Measurements from ENCODE around the gene PUS1.
"Not testable (repeated sequence)": the region's sequence is repeated elsewhere in the genome, so short reads cannot be mapped to it uniquely, and the experiment has no call there.

The PUS1 gene

GRCh38 chr12:131934535-131934934 lies 5.5 kb downstream of the PUS1 start:
- DNase-seq (ENCODE audit: low spot score) = no peak
- FAIRE-seq = no peak

DNA sequence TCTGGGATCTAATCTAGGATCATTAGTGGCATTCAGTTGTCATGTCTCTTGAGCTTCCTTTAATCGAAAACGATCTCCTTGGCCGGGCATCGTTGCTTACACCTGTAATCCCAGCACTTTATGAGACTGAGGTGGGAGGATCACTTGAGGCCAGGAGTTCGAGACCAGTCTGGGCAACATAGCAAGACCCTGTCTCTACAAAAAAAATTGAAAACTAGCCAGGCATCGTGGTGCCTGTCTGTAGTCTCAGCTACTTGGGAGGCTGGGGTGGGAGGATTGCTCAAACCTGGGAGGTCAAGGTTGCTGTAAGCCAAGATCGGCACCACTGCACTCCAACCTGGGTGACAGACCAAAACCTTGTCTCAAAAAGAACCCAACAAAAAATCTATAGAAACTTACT lies 9.0 kb downstream of the PUS1 start:
- FAIRE-seq = no peak
- no peak for DNase-seq (ENCODE audit: low spot score)

- DNase-seq (ENCODE audit: low spot score) (no peak), FAIRE-seq (no peak)
Observed at GRCh38 chr12:131939007-131939406, 9.9 kb downstream of the PUS1 start.

GRCh38 chr12:131940141-131940547 lies 11.1 kb downstream of the PUS1 start:
- no peak for DNase-seq (ENCODE audit: low spot score)
- FAIRE-seq = no peak

- FAIRE-seq (no peak), DNase-seq (ENCODE audit: low spot score) (no peak)
Observed at GRCh38 chr12:131941116-131941986, 12.3 kb downstream of the PUS1 start.

- DNase-seq (ENCODE audit: low spot score) (no peak), FAIRE-seq (no peak)
Observed at GRCh38 chr12:131941987-131942341, 12.9 kb downstream of the PUS1 start.

- DNase-seq (ENCODE audit: low spot score) = no peak
- no peak for FAIRE-seq
Observed at GRCh38 chr12:131942671-131943070, 13.6 kb downstream of the PUS1 start.

DNA sequence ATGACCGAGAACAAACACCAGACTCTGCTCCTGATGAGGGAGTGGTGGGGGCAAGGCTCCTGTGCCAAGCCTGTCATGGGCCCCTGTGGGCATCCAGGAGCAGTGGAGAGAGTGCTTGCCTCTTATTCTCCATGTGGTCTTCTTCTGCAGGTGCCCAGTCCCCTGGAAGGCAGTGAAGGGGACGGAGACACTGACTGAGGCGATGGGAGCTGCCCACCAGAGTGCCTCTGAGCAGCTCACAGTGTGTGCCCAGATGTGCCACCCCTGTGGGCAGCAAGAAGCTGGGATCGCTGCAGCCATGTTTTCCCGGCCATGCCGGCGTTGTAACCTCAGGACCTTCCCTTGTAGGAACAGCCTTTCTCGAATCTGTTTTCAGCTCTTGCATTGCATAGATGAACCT lies 14.3 kb downstream of the PUS1 start:
- DNase-seq (ENCODE audit: low spot score) (no peak), FAIRE-seq (no peak)

DNA sequence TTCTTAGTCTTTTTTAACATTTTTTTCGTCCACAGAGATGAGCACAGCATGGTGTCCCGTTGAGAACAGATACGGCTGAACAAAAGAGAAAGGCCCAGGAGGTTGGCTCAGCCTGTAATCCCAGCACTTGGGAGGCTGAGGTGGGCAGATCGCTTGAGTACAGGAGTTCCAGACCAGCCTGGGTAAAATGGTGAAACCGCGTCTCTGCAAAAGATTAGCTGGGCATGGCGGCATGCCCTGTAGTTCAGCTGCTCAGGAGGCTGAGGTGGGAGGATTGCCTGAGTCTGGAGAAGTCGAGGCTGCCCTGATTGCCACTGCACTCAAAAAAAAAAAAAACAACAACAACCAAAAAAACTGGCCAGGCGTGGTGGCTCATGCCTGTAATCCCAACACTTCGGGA lies 14.8 kb downstream of the PUS1 start:
- FAIRE-seq (no peak), DNase-seq (ENCODE audit: low spot score) (no peak)

DNA sequence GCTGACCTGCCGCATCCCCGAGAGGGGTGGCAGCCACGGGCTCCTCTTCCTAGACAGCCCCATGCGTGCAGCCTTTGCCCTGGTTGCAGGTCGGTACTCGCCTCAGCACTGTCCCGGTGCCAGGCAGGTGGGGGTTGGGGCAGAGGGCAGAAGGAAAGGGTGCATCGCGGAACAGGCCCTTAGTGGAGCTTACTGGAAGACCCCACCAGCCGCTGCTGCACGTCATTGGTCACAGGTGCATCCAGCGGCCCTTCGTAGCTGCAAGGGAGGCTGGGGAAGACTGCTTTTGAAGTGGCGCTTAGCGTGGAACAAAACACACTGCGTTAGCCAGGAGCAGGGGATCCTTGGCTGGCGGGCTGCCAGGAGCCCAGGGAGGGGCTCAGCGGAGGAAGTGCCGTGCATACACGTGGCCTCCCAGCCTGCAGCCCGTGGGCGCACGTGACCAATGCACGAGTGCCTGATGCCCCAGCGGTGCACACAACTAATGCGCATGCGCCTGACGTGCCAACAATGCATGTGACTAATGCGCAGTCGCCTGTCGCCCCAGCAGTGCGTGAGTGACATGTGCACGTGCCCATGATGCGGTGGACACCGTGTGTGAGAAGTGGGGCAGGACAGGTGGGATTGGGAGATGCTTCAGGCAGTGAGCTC lies 15.7 kb downstream of the PUS1 start:
- FAIRE-seq (no peak), DNase-seq (ENCODE audit: low spot score) (no peak)

DNA sequence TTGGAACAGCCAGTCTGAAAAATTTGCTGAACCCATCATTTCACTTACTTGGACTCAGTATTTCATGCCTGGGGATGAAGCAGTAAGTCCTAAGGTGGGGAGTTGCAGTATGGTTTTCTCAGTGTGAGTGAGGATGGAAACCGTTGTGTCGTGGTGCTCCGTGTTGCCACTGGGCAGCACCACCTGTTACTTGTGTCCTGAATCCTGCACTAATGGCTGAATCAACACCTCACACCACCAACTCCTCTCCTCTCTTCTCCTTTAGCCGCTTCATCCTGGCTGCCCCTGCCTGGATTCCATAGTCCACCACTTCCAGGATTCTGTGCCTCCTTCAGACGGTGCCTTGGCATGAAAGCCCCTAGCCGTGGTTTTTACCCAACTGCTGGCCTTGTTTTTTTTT lies 17.7 kb downstream of the PUS1 start:
- DNase-seq (ENCODE audit: low spot score) (no peak), FAIRE-seq (no peak)

DNA sequence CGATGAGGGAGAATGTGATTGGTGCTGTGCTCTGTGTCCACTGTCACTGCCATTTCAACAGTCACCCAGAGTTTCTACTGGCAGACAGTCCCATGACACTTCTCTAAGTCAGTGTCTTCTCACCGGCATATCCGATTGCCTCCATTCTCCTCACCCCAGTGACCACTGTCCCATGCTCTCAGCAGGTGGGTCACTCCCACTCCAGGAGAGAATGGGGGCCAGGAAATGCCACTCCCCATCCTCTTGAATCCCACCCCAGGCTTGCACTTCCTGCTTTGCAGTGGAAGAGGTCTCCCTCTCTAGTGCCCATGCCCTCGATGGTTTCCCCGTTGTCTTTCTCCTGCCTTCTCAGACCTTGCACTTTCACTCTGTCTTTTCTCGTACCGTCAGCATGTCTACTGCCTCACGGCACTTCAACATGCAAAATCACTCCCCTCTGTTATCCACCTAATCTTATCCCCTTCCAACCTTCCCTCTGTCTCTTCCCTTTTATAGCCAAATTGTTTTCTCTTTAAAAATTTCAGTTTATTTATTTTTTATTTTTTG lies 18.5 kb downstream of the PUS1 start:
- DNase-seq (ENCODE audit: low spot score) (no peak), FAIRE-seq (no peak)

DNA sequence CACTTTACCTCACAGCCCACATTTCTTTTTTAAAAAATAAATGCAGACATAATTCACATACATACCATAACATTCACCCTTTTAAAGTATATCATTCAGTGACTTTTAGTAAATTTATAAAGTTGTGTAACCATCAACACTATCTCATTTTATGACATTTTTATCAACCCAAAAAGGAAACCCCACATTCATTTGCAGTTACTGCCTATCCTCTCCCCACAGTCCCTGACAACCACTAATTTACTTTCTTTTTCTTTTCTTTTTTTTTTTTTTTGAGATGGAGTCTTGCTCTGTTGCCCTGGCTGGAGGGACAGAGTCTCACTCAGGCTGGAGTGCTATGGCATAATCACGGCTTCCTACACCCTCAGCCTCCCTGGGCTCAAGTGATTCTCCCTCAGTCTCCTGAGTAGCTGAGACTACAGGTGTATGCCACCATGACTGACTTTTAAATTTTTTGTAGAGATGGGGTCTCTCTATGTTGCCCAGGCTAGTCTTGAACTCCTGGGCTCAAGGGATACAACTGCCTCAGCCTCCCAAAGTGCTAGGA lies 19.2 kb downstream of the PUS1 start:
- DNase-seq (ENCODE audit: low spot score) (no peak), FAIRE-seq (no peak)

DNA sequence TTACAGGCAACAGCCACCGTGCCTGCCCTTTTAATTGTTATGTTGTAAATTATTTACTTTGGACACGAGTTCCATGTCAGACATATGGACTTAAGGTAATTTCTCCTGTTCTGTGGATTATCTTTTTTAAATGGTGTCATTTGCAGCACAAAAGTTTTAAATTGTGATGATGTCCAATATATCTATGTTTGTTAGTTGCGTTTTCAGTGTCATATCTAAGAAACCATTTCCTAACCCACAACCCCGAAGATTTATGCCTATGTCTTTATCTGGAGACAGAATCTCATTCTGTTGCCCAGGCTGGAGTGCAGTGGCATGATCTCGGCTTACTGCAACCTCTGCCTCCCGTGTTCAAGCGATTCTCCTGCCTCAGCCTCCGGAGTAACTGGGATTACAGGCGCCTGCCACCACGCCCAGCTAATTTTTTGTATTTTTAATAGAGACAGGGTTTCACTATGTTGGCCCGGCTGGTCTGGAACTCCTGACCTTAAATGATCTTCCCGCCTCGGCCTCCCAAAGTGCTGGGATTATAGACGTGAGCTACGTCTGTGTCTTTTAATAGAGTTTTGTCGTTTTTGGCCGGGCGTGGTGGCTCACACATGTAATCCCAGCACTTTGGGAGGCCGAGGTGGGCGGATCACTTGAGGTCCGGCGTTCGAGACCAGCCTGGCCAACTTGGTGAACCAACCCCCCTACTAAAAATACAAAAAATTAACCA lies 19.8 kb downstream of the PUS1 start:
- DNase-seq (ENCODE audit: low spot score); FAIRE-seq: not testable (repeated sequence)

DNA sequence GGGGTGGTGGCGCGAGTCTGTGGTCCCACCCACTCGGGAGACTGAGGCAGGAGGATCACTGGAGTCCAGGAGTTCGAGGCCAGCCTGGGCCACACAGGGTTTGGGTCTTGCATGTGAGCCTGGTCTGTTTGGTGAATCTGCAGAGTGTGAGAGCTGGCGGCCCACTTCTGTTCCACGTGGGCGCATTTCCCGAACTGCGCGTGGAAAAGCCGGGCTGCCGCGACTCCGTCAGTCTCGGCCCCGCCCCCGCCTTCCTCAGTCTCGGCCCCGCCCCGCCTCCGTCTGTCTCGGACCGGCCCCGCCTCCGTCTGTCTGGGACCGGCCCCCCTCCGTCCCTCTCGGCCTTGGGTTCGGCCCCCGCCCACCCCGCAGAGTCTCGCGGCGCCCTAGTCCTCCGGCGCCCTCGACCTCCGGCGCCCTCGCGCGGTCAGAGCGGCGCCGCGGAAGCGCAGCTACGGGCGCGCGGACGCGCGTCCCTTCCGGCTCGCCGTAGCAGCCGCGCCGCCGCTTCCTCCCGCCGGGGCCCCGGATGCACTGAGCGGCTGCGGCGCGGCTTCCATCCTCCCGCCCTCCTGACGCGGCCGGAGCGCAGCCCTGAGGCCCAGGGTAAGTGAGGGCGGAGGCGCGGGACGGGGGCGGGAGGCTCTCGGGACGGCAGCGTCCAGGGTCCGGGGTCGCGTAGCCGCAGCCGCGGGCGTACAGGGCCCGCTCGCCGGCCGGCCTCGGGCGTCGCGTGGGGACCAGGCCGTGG lies 20.5 kb downstream of the PUS1 start, which contains the start of gene EP400:
Gene EP400, plus strand, starts transcription at position 512 of the 751 bp plus-strand sequence. CDS start 10,678 bp downstream, outside the sequence.
- DNase-seq (ENCODE audit: low spot score) (peak; percentile 75), FAIRE-seq (no peak)

DNA sequence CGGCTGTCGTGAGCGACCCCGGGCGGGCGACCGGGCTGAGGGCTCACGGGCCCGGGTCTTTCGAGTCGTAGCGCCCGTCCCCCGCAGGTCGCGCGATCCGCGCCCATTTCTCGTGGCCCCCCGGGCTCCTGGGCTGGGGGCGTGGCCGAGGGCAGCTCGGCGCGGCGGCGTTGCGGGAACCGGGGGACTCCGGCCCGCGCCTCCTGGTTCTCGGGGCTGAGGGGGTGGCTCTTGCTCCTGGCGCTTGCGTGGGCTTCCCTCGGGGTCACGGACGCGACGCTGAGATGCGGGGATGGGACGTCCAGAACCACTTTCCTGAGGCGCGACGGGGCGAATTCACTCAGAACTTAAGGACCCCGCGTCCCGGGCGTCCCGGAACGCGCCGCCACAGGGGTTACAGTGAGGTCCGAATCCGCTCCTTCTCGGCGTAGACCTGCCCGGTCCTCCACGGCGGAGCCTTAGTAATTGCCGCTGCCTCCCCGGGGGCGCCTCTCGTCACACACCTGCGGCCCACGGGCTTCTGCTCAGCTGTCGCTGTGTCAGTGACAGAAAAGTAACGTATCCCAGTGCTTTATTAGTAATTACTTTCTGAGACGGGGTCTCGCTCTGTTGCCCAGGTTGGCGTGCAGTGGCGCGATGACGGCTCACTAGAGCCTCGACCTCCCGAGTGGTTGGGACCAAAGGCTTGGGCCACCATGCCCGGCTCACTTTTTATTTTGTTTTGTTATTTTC lies 21.3 kb downstream of the PUS1 start:
- DNase-seq (ENCODE audit: low spot score) (no peak), FAIRE-seq (no peak)

GRCh38 chr12:131953810-131954209 lies 24.7 kb downstream of the PUS1 start:
- not testable (repeated sequence) for DNase-seq (ENCODE audit: low spot score); FAIRE-seq

- FAIRE-seq; DNase-seq (ENCODE audit: low spot score): not testable (repeated sequence)
Observed at GRCh38 chr12:131954460-131954859, 25.4 kb downstream of the PUS1 start.

DNA sequence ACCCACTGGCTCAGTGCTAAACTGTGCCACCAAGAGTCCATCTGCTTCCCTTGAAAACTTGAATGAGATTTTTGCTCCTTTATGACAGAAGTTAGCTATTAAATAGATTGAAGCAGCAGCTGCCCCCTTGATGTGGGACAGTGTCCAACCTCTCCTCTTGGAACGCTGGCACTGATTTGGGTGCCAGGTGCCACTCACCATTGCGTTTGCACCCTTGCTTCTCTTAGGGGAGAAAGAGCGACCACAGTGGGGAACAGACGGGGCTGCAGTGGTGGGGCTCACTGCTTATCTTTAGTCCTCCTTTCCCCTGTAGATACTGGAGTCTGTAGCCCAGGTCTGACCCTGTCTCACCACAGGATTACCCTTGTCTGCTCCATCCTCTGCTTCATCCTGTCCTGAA lies 30.0 kb downstream of the PUS1 start:
- DNase-seq (ENCODE audit: low spot score) (no peak), FAIRE-seq (no peak)

Measured in RCC 7860 (cell line).